ENCODE results near the gene NFIB.

GRCh38 chr9:14221119-14221518 is 92.8 kb downstream of the NFIB start:
- TF ChIP-seq POLR2A (IDR thresholded peaks at IDR 0.05) (no peak), CTCF (IDR thresholded peaks at IDR 0.05) (no peak)

Measured in uterus (tissue), 2 donors.